GM18907 (cell line): ENCODE measurements around the gene SCLY.

Source experiments
- ATAC-seq: cut with Tn5 transposase; IDR thresholded peaks from one replicate; pipeline ENCODE4 v1.9.1; 2021; ENCODE audit warnings: mild to moderate bottlenecking, moderate library complexity; ENCODE audit not compliant: unreplicated experiment

The SCLY gene

DNA sequence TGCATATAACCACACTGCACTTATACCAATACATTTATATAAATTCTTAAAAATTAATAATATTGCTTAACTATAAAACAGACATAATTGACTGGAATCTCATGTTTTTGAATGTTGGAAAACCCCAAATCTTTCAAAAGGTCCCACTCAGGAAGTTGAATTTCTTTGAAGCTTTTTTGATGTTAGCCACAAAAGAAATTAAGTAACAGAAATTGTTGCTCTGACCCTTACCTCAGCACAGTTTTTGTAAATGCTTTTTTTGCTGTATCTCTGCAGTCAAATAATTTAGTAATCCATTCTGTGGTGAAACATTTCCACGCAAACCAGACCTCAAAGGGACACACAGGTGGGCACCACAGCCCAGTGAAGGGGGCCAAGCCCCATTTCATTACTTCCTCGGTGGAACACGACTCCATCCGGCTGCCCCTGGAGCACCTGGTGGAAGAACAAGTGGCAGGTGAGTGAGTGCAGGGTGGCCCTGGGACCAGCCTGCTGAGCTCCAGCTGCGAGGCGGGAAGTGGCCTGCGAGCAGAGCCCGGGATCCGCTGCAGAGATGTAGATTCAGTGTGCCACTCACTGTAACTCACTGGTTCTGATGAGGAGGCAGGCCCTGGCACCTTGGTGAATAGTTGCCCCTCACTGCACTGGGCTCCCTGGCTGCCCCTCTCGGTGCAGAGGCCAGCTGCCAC is 8.4 kb downstream of the SCLY start:
- no peak for ATAC-seq

DNA sequence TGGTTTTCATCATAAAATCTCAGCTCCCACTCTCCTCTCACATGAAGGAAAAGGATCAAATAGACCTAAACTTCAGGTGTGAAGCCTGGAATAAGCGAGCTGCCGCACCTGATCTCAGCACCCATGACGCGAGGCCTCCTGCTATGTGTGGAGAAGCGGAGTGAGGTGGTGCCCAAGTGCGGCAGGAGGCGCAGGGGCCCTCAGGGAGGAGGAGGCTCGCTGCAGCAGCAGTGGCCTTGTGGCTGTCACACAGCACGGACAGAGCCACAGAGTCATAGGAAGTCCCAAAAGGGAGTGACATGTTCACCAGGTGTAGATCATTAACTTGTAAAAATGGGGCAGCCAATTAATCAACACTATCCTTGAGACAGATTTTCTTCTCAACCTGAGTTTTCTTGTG is 9.1 kb downstream of the SCLY start:
- no peak for ATAC-seq

DNA sequence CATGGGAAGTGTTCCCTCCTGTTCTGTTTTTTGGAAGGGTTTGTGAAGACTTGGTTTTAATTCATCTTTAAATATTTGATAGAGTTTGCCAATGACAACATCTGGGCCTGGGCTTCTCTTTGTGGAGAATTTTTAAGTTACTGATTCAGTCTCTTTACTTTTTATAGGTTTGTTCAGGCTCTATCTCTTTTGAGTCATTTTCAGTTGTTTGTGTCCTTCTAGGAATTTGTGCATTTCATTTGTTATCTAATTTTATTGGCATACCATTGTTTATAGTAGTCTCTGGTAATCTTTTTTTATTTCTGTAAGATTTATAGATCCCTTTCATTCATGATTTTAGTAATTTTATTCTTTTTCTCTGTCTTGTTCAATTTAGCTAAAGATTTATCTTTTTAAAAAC is 14.6 kb downstream of the SCLY start:
- ATAC-seq, result no peak

DNA sequence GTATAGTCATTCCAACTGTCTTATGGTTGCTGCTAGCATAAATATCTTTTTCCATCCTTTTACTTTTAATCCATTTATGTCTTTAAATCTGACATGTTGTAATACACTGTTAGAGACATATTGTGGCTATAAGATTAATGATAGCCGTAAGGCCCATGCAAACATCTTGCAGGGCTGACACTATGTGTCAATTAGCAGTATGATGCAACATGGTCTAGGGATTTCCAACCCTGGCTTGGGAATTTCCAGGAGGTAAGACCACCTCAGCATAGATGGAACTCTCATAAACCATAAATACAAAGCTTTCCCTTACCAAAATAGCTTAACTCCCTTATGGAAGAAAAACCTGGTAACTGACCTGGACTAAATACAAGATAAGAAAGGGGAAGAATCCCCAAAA is 16.5 kb downstream of the SCLY start:
- no peak for ATAC-seq

DNA sequence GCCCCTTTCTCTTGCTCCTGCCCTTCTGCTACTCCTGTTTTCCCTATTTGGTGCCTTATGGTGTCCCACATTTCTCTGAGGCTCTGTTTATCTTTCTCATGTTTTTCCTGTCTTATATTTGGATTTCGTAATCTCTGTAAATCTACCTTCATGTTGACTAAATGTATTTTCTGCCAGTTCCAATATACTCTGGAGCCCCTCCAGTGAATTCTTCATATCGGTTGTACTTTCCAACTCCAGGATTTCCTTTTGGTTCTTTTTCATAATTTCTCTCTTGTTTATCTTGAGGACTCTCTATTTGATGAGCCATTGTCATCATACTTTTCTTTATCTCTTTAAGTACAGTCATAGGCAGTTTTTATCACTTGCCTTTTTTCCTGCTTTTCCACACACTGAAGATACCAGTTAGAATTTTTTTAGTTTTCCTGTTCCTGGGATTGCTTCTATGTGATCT is 19.1 kb downstream of the SCLY start:
- ATAC-seq, result no peak

DNA sequence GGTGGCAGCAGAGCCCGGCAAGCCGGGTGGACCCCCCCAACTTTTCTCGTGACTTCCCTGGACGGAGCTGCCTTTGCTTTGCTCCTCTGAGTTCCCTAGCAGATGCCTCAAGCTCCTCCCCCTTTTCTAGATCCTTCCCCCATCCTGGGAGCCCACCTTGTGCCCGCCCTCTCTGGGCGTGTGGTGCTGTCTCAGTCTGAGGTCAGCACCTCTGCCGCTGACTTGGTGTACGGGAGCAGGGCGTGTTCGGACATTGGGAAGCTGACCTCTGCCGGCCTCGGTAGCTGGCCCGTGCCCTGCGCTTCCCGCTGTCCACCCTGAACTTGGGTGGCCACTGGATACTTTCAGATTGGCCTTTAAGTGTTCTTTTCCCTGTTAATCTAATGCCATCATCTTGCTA is 19.7 kb downstream of the SCLY start:
- no peak for ATAC-seq

DNA sequence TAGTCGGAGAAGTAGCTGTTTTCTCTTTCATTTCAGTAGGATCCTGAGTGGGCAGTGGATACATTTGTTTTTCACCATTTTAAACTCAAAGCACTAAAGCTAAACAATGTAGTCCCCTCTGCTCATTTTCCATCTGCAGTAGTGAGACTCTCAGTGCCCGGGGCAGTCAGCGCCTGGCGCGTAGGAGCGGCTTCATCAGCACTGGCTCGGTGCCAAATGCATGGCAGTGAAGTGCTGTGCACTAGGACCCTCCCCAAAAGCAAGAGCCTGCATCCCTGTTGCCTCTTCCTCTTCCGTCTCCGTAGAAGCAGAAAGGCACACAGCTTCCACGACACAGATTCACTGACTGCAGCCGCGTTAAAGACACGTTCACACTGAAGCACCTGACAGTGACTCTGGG is 20.3 kb downstream of the SCLY start:
- no peak for ATAC-seq

DNA sequence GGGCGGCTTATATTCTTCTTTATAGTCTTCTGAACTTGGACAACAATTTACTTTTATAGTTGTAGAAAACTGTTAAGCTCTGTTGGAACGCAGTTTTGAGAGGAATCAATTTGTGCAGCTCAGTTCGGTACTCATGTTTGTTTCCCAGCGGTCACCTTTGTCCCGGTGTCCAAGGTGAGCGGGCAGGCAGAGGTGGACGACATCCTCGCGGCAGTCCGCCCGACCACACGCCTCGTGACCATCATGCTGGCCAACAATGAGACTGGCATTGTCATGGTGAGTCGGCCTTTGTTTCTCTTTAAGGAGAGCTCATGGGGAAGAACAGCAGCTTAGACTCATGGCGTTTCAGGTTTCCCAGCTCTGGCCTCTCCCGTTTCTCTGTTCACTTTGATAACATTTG is 20.8 kb downstream of the SCLY start:
- no peak for ATAC-seq

DNA sequence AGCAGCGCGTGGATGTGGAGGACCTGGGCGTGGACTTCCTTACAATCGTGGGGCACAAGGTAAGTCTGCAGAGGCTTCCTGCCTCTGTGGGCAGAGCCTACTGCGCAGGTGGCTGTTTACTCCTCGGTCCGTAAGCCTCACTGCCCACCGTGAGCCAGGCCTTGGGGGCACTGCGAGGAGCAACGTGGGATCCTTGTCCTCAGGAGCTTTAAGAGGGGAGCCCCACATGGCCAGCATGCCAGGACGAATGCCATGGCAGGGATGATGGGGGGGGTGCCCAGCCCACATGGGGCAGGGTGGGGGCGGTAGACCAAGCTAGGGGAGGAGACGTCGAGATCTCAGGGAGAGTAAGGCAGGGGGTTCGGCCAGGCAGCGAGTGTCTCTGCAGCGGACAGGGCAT is 21.4 kb downstream of the SCLY start:
- no peak for ATAC-seq

DNA sequence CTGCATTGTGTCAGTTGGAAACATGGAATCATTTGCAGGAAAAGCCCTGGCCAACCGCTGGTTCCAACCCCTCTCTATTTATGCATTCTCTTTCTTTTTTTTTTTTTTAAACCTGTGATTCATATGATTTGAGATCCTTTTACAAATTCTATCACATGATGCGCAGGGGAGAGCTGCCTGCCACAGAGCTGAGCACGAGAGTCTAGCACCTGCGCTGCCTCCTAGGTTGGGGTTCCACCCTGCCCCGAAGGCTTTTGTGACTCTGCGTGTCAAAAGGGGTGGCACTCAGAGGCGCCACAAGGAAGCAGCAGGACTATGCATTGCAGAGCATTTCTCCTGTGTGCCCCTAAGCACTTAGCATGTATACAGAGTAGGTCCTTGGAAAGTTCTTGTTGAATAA is 22.0 kb downstream of the SCLY start:
- ATAC-seq, result no peak

DNA sequence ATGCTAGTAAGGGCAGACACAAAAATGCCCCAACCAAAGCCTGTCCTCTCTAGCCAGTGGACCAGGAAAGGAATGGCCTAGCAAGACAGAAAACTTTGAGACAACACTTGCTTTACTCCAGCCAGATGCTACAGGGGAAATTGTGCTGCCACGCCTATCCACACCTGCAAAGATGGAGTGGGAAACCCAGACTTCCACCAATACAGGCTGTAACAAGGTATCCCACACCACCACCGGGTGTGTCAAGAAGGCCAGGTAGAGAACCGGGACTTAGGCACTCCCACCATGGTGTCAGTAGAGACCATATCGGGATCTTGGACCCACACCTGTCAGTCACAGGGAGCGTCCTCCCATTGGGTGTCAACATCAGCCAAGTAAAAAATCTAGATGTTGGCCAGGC is 23.1 kb downstream of the SCLY start:
- ATAC-seq, result no peak

DNA sequence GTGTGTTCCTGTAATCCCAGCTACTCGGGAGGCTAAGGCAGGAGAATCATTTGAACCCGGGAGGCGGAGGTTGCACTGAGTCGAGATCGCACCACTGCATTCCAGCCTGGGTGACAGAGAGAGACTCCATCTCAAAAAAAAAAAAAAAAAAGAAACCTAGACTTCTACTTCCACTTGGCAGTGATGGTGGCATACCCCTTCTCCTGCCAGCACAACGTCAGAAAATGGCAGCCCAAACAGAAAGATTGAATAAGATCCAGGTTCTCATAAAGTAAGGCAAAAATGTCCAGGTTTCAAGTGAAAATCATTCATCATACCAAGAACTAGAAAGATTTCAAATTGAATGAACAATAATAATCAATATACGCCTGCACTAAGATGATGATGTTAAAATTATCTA is 24.0 kb downstream of the SCLY start:
- no peak for ATAC-seq

DNA sequence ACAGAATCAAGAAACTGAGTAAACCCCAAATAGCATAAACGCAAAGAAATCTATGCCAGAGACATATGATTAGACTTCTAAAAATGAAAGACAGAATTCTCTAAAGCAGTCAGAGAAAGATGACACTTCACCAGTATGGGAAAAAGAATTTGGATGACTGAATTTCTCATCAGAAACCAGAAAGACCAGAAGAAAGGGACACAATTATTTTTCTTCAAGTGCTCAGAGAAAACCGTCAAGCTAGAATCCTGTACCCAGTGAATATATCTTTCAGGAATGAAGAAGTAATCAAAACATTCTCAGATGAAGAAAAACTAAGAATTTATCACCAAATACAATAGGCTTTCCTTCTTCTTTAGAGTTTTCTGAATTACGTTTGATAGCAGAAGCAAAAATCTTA is 25.1 kb downstream of the SCLY start:
- no peak for ATAC-seq

DNA sequence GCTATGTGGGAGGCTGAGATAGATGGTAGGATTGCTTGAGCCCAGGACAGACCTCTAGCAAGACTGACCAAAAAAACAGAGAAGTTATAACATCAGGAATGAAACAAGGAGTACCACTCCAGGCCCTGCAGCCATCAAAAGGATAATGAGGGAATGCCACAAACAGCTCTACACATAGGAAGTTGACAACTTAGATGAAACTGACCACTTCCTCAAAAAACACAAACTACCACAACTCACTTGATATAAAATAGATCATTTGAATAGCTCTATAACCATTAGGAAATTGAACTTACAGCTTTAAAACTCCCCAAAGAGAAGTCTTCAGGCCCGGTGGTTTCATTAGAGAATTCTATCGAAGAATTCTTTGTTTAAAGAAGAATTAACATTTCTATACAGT is 26.4 kb downstream of the SCLY start:
- ATAC-seq, result no peak

DNA sequence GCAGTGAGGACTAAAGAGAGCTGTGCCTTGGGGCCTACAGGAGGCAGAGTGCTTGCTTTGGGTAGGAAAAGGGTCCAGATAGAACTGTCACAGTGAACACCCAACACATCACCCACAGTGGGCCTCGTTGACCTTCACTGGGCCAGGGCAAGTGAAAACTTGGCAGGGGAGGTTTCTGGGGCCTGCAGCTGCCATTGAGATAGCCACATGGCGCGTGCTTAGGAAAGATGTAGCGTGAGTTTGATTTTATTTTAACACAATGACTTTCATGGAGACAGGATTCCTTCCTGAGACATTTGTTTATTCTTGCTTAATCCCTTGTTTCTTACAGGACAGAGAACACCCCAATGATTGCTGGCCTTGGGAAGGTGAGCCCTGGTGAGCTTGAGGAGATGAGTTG is 30.1 kb downstream of the SCLY start:
- no peak for ATAC-seq

DNA sequence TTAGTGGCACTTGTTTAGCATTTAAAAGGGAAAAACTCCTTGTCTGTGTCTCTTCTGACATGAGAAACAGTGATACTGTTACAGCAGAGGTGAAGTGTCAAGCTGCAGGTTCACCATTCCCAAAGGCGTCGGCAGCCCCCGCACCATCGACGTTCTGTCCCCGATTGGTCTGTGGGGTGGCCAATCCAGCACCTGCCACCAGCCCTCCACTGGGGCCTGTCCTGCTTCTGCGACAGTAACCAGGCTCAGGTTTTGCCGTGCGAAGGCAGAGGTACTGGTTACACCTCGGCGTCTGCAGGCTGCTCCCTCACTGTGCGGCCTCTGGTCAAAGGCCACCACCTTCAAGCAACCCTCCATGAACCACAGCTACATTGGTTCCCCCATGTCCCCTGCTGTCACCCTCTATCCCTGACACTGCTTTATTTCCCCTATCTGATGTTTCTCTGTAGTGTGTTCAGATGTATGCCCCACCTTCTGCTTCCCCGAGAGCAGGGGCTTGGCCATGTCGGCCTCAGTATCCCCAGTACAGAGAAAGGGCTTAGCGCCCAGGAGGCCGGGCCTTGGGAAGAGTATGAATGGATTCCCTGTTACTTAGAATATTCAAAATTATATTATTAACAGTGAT is 30.7 kb downstream of the SCLY start:
- ATAC-seq, result no peak

DNA sequence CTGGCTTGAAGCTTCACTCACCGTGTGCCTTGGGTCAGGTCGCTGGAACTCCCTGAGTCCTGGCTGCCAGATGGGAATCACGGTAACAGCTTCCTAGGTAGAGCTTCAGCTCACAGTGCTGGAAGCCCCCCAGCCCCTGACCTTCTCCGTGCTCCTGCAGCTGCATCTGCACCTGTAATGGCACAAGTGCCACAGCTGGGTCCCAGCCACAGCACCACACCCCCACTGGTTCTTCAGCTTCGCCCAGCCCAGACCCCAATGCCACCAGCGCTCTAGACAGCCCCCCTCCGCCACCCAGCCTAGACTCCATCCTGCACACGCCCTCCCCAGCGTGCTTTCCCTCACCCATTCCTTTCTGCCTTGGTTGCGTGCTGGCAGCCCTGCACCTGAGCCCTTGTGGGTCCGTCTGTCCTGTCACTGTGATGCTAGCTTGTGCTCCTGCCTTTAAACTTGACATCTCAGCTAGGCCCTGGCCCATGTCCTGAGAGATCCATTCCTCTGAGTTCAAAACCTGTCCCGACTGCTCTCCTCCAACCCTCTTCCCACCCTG is 31.8 kb downstream of the SCLY start:
- no peak for ATAC-seq

DNA sequence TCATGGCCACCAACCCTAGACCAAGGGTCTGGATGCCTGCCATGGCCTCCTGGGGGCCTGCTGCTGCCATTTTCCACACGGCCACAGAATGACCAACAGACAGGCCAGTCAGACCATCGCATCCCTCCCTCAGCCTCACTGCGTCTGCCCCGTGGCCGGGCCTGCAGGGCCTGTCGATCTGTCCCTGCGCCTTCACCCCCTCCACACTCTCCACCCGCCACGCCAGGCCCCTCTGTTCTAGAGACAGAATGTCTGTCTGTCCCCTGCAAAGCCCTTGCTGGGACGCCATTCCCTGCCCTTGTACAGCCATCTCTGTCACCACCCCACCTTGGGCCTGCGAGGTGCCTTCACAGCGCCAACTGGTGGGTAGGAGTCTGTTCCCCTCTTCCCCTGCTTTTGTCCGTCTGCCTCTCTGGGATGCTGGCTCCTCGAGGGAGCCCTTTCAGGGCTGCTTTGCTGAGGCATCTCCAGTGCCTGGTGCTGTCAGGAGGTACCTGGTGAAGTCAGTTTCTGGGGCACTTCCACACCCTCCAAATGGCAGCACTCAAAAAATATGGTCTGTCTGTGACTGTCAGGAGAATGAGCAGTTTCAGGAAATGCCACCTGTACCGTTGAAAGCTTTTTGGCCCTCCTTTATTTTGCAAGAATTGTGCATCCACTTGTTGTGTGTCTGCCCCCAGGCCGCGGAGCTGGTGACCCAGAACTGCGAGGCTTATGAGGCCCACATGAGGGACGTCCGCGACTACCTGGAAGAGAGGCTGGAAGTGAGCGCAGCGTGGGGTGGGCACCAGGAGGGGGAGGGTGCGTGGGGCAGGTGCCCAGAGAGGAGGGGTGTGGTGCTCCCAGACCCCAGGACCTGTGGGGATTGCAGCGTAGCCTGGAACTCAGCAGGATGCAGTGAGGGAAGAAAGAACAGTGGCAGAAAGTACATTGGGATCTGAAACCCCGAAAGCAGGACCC is 32.7 kb downstream of the SCLY start:
- ATAC-seq, result no peak

DNA sequence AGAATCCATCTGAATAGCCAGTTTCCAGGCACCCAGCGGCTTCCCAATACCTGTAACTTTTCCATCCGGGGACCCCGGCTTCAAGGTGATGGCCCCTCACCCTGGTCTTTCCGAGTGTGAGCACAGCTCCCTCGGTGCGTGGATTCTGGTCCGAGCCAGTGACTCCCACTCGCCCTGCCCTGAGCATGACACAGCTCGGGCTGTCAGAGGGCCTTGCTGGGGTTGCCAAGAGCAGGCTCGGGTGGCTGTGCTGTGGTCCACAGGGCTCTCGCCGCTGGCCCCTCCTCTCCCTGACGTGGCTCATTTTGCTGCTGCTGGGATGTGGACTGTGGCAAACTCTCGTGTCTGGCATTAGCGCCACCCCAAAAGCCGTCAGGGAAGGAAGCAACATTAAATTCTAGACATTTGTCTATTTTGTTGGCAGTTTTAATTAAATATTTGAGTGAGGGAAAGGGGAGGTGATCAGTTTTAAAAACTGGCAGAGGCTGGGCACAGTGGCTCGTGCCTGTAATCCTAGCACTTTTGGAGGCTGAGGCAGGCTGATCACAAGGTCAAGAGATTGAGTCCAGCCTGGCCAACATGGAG is 33.7 kb downstream of the SCLY start:
- ATAC-seq, result no peak

DNA sequence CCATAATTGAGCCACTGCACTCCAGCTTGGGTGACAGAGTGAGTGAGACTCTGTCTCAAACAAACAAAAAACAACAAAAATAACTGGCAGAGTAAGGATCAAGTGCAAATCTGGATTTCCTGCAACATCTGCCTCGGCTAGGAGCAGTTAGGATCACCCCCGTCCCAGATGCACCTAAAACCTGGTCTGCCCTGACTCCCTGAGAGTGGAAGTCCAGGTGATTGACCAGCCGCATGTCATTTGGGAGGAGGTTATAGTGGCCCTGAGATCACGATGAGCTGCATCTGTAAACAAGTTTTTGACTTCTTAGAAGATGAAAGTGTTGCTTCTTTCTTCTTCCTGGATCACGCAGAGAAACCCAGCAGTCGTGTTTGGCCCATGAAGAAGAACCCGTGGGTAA is 34.3 kb downstream of the SCLY start:
- no peak for ATAC-seq

DNA sequence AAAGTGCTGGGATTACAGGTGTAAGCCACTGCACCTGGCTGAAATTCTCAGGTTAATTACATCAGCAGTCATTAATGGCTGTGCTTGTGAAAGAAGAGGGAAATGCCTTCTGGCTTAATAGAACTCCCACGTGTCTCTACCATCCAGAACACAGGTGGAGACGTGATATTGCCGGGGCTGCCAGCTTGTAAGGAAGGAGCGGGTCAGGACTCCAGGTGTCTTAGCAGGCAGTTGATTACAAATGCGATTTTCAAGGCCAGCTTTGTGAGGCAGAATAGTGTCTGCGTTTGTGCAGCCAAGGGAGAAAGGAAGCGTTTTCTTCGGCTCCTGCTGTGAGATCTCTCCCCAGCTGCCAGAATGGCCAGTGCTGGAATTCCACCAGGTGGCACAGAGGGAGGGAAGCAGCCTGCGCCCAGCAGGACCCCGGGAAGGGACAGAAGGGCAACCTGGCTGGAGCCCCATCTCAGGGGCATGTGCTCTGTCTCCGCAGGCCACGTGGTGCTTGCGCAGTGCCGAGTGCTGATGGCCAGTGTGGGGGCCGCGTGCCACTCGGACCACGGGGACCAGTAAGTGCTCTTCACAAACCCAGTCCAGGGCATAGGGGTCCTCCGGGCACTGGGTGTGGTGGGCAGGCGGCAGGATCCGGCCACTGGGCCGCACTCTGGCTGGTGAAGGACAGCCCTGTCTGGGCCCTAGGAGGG is 35.7 kb downstream of the SCLY start:
- no peak for ATAC-seq
